Renal cortex interstitium (tissue), 11 donors: ENCODE results near the gene FAM180A. TPM values are rescaled to one million over a fixed set of nuclear protein-coding genes. Genes with fewer than 3 reads are reported as not detected.

Source experiments
- DNase-seq, 11 donors: peaks; one replicate each; pipeline ENCODE4 v3.0.0-alpha.2; 2013; ENCODE audit warnings: low read depth in 9 of 11, low spot score in 4 of 11; ENCODE audit errors: extremely low read depth in 1 of 11
- polyA plus RNA-seq, 3 donors: library from polyadenylated mRNA; unstranded; fragments of 120-200 nt; gene quantifications; one replicate each; pipeline ENCODE4 v1.2.1, GENCODE V29; 2013; ENCODE audit not compliant: insufficient read length in 3 of 3

Gene FAM180A
- polyA plus RNA-seq, 3 donors: not detected

DNA sequence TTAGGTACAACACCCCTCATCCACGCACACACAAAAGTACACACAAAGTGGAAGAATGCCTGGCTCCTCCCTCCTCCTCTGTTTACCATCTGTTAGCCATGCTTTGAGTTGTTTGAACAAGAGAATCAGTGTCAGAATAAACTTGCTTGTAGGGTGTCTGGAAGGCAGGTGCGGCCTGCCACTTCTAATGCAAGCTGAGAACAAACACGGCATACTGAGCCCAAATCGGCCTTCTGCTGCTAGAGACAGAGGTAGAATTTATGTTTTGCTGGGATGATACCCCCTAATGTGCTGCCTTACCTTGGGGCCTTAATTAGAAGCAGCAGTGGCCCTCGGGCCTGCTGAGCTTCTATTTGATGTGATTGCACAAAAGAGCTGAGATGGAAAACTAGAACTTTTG lies 24.9 kb upstream of the FAM180A start:
- no peak for DNase-seq

GRCh38 chr7:135772639-135773222 lies 24.1 kb upstream of the FAM180A start:
- DNase-seq: peak in 2 of 11 donors; percentile 3 to 14

- no peak for DNase-seq
Measured at GRCh38 chr7:135771961-135772638, 23.5 kb upstream of the FAM180A start.

DNA sequence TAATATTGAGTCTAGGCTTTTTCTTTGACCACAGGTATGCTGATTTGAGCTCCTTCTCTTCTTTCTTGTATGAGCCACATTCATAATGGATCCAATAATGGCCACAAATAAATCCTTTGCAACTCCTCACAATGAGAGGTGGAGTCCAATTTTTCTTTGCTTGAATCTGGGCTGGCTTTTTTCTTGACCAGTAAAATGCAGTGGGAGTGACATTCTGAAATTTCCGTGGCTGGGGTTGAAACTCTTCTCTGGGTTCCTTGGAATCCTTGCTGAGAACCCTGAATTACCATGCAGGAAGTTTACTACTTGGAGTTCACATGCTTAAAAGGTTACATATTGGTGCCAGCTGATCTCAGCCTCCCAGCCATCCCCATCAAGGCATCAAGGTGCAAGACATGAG lies 22.4 kb upstream of the FAM180A start:
- DNase-seq: no peak

- DNase-seq: no peak
Measured at GRCh38 chr7:135770139-135770710, 21.6 kb upstream of the FAM180A start.

GRCh38 chr7:135769005-135769802 lies 20.6 kb upstream of the FAM180A start:
- DNase-seq: no peak

GRCh38 chr7:135768467-135768866 lies 19.9 kb upstream of the FAM180A start:
- no peak for DNase-seq

- no peak for DNase-seq
Measured at GRCh38 chr7:135768064-135768463, 19.5 kb upstream of the FAM180A start.

DNA sequence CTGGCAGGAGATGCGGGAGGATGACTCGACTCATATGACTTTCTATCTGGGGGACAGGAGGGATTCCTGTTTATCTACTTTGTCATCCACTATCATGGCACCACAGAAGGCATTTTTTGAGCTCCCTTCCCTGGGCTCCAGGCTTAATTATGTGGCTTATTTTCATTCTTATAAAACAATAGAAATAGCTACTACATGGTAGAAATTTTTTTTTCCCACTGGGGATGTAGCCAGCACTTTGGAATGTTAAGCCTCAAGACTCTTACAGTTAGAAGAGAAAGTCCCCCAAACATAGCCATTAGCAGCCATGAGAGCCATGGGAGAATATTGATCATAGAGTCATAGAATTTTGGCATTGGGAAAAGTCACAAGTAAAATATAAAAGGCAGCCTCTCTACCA lies 14.6 kb upstream of the FAM180A start:
- no peak for DNase-seq

GRCh38 chr7:135761751-135762488 lies 13.3 kb upstream of the FAM180A start:
- DNase-seq: no peak

GRCh38 chr7:135759532-135759931 lies 10.9 kb upstream of the FAM180A start:
- DNase-seq: no peak

- no peak for DNase-seq
Measured at GRCh38 chr7:135758531-135758932, 9.9 kb upstream of the FAM180A start.

GRCh38 chr7:135757719-135758411 lies 9.3 kb upstream of the FAM180A start:
- DNase-seq: no peak

- DNase-seq: no peak
Measured at GRCh38 chr7:135756191-135756590, 7.6 kb upstream of the FAM180A start.

GRCh38 chr7:135755351-135755753 lies 6.7 kb upstream of the FAM180A start:
- no peak for DNase-seq

GRCh38 chr7:135753616-135754413 lies 5.2 kb upstream of the FAM180A start:
- DNase-seq: no peak

- no peak for DNase-seq
Measured at GRCh38 chr7:135747366-135747765, 1.2 kb downstream of the FAM180A start.
